Measurements from ENCODE around the gene ACTN3. TPM values are rescaled to one million over a fixed set of nuclear protein-coding genes. Genes with fewer than 3 reads are reported as not detected.

The ACTN3 gene
- total RNA-seq, 1 donor from 2014 or later = 156 TPM

DNA sequence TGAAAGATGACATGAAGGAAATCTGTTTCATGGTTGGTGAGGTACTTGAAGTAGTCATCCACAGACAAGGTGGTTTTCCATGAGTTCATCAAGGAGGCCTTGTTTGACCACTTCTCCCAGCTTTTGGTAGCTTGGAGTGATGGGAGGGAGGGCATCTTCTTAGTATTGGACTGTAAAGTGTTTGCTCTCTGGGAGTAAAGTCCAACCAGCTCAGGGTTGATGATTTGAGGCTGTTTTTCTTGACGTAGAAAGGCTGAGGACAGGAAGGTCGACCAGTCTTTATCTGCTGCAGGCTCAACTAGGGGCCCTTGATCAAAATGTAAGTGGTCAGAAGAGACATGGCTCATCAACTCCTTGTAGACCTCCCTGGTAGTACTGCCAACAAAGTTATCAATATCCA is 44.5 kb downstream of the ACTN3 start:
- Histone ChIP-seq H3K36me3 (ENCODE audit: control insufficient read depth in 3 of 3, insufficient read depth in 3 of 3, low read length in 3 of 3) (peaks cover 0 to 2% (median 0%) of the 10 kb centered on the region in 3 donors), H3K4me1 (ENCODE audit: control insufficient read depth in 3 of 3, insufficient read depth in 3 of 3, low read length in 3 of 3) (peaks cover 19 to 27% (median 22%) of the 10 kb centered on the region in 3 donors), H3K27ac (ENCODE audit: low read depth, low read length) (no peak overlapping the region), H3K9me3 (ENCODE audit: control insufficient read depth in 3 of 3, low read length in 3 of 3) (no peaks in the 10 kb centered on the region), H3K27me3 (ENCODE audit: control insufficient read depth in 3 of 3, insufficient read depth in 3 of 3, low read length in 3 of 3) (no peaks in the 10 kb centered on the region), H3K9ac (ENCODE audit: low read depth in 1 of 3, low read length in 3 of 3) (no peak overlapping the region), H3K4me3 (ENCODE audit: low read length in 3 of 3) (no peak overlapping the region)

DNA sequence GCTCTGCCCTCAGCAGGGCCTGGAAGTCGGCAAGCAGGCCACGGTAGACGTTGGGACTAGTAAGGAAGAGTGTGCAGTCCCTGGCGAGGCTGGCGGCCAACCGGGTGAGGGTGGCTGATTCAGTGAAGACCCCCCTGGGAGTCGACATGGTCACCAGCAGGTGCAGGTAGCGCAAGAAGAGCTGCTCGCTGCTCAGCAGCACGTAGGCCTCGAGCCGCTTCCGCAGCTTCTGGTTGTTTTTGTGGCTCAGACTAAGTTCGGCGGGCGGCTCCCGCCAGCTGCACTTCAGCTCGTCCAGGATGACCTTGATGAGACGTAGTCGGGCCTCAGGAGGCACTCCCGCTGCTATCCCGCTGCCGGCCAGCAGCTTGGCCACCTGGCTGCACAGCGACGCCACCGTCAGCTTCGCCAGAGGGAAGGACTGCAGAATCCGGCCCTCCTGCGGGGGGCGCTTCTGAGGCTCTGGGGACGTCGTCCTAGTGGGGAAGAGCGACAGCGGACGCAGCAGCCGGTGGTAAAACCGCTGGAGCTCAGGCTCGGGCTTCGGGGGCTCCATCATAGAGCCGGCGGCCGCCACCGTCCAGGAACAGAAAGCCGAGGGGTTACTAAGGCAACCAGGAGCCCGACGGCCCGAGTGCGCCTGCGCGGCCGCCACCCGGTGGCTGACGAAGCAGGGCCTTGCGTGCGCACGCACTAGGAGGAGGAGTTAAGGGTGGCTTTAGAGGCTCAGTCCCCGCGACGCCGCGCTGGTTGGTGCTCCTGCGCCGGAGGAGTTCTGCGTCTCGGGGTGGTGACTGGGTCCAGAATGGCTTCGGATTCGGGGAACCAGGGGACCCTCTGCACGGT is 46.0 kb downstream of the ACTN3 start, which contains the start of the genes CCDC87 and CCS:
Gene CCDC87, minus strand, starts transcription at position 607 of the 846 bp plus-strand sequence. Its CDS starts 48 bp downstream, at position 559.
Gene CCS, plus strand, starts transcription at position 729 of the 846 bp plus-strand sequence. Its CDS starts 77 bp downstream, at position 806.
- Histone ChIP-seq H3K36me3 (ENCODE audit: control insufficient read depth in 3 of 3, insufficient read depth in 3 of 3, low read length in 3 of 3) (peaks cover 0 to 2% (median 0%) of the 10 kb centered on the region in 3 donors), H3K9ac (ENCODE audit: low read depth in 1 of 3, low read length in 3 of 3) (peak within 1 kb of the TSS; percentile 88 to 97 (median 92)), H3K4me1 (ENCODE audit: control insufficient read depth in 3 of 3, insufficient read depth in 3 of 3, low read length in 3 of 3) (peaks cover 19 to 27% (median 22%) of the 10 kb centered on the region in 3 donors), H3K9me3 (ENCODE audit: control insufficient read depth in 3 of 3, low read length in 3 of 3) (no peaks in the 10 kb centered on the region), H3K27ac (ENCODE audit: low read depth, low read length) (peak within 1 kb of the TSS; percentile 81), H3K27me3 (ENCODE audit: control insufficient read depth in 3 of 3, insufficient read depth in 3 of 3, low read length in 3 of 3) (no peaks in the 10 kb centered on the region), H3K4me3 (ENCODE audit: low read length in 3 of 3) (peak within 1 kb of the TSS; percentile 86 to 95 (median 88))

DNA sequence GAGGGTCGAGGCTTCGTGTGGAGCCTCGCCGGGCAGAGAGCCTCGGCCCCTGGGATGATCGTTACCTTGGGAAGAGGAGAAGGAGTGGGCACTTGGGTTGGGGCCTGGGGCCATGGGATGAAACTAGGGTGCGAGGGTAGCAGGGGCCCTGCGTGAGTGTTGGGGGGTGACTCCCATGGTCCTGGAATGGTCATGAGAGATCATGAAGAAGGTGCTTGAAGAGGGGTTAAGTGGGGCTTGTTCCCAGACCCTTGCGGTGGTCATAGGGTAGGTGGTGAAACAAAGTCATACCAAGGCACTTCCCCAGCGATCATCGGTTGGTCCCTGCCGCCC is 46.6 kb downstream of the ACTN3 start:
- no peaks in the 10 kb centered on the region for H3K27me3 ChIP-seq (ENCODE audit: control insufficient read depth in 3 of 3, insufficient read depth in 3 of 3, low read length in 3 of 3)
- H3K4me3 ChIP-seq (ENCODE audit: low read length in 3 of 3) = peak overlapping the region; percentile 86 to 95 (median 88)

DNA sequence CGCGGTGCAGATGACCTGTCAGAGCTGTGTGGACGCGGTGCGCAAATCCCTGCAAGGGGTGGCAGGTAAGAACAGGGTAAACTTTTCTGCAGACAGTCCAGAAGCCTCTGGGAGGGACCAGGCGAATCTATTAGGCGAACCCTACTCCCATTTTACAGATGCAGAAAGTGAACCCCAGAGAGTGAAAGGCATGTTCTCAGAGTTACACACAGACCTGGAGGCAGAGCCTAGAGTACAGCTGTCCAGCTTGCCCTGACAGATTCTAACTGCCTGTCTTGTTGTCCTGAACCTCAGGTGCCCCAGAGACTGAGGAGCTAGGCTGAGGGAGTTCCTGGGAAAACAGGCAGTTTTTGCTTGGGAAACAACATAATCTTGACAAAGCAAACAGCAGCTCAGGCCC is 46.9 kb downstream of the ACTN3 start:
- no peaks in the 10 kb centered on the region for H3K9me3 ChIP-seq (ENCODE audit: control insufficient read depth in 3 of 3, low read length in 3 of 3)
- no peaks in the 10 kb centered on the region for H3K27me3 ChIP-seq (ENCODE audit: control insufficient read depth in 3 of 3, insufficient read depth in 3 of 3, low read length in 3 of 3)
- peaks cover 0 to 3% (median 0%) of the 10 kb centered on the region in 3 donors for H3K36me3 ChIP-seq (ENCODE audit: control insufficient read depth in 3 of 3, insufficient read depth in 3 of 3, low read length in 3 of 3)
- H3K4me1 ChIP-seq (ENCODE audit: control insufficient read depth in 3 of 3, insufficient read depth in 3 of 3, low read length in 3 of 3) = peaks cover 19 to 27% (median 22%) of the 10 kb centered on the region in 3 donors
- H3K27ac ChIP-seq (ENCODE audit: low read depth, low read length) = peak overlapping the region; percentile 81
- H3K4me3 ChIP-seq (ENCODE audit: low read length in 3 of 3) = peak overlapping the region; percentile 86 to 95 (median 88)
- H3K9ac ChIP-seq (ENCODE audit: low read depth in 1 of 3, low read length in 3 of 3) = peak overlapping the region; percentile 88 to 97 (median 92)

More for the DNA sequence above, 46.6 kb downstream of the ACTN3 start:
- Histone ChIP-seq H3K9me3 (ENCODE audit: control insufficient read depth in 3 of 3, low read length in 3 of 3) (no peaks in the 10 kb centered on the region), H3K36me3 (ENCODE audit: control insufficient read depth in 3 of 3, insufficient read depth in 3 of 3, low read length in 3 of 3) (peaks cover 0 to 2% (median 0%) of the 10 kb centered on the region in 3 donors), H3K9ac (ENCODE audit: low read depth in 1 of 3, low read length in 3 of 3) (peak overlapping the region; percentile 88 to 97 (median 92)), H3K4me1 (ENCODE audit: control insufficient read depth in 3 of 3, insufficient read depth in 3 of 3, low read length in 3 of 3) (peaks cover 19 to 27% (median 22%) of the 10 kb centered on the region in 3 donors), H3K27ac (ENCODE audit: low read depth, low read length) (peak overlapping the region; percentile 81)

DNA sequence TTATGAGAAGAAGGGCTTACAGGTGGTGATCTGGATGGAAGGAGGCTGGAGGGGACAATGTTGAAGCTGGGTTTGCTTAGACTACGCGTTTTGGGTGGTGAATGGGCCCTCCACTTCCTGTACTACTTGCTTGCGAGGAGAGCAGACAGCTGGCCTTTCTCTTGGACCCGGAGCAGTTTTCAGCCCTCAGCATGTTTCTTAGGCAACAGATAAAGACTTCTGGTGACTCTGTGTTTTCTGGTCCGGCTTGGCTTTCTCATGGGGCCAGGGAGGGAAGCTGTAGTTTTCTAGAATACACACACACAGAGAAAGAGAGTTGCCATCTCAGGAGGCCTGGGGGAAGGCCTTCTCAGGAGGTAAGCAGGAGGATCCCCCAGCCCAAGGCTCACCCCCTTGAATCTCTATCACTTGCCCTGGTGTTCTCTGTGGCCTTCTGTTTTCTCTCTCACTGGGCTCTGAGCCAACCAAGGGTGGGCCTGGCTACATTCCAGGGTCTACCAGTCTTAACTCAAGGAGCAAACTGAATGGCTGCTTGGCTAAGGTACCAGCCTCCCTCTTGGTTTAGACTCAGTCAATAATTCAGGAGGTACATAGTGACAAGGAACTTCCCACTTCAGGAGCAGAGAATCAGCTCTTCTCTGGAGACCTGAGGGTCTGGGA is 48.7 kb downstream of the ACTN3 start:
- H3K36me3 ChIP-seq (ENCODE audit: control insufficient read depth in 3 of 3, insufficient read depth in 3 of 3, low read length in 3 of 3) = peaks cover 10 to 19% (median 15%) of the 10 kb centered on the region in 3 donors
- peaks cover 19 to 30% (median 22%) of the 10 kb centered on the region in 3 donors for H3K4me1 ChIP-seq (ENCODE audit: control insufficient read depth in 3 of 3, insufficient read depth in 3 of 3, low read length in 3 of 3)
- H3K9ac ChIP-seq (ENCODE audit: low read depth in 1 of 3, low read length in 3 of 3) = peak overlapping the region in 1 of 3 donors; percentile 25
- H3K9me3 ChIP-seq (ENCODE audit: control insufficient read depth in 3 of 3, low read length in 3 of 3) = no peaks in the 10 kb centered on the region
- H3K27me3 ChIP-seq (ENCODE audit: control insufficient read depth in 3 of 3, insufficient read depth in 3 of 3, low read length in 3 of 3) = no peaks in the 10 kb centered on the region
- H3K27ac ChIP-seq (ENCODE audit: low read depth, low read length) = no peak overlapping the region
- H3K4me3 ChIP-seq (ENCODE audit: low read length in 3 of 3) = no peak overlapping the region

DNA sequence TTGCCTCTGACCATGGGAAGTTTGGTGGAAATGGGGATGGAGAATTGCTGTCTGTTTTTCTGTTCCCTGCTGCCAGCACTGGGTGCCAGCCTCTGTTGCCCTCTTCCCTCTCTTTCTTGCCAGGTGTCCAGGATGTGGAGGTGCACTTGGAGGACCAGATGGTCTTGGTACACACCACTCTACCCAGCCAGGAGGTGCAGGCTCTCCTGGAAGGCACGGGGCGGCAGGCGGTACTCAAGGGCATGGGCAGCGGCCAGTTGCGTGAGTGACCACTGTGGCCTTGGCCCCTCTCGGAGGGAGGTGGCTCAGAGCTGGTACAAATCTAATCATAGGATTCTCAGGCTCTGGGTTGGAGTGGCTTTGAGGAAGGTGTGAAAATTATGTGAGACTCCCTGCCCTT is 52.3 kb downstream of the ACTN3 start:
- peaks cover 10 to 25% (median 18%) of the 10 kb centered on the region in 3 donors for H3K4me1 ChIP-seq (ENCODE audit: control insufficient read depth in 3 of 3, insufficient read depth in 3 of 3, low read length in 3 of 3)
- no peak overlapping the region for H3K4me3 ChIP-seq (ENCODE audit: low read length in 3 of 3)
- peaks cover 16 to 26% (median 19%) of the 10 kb centered on the region in 3 donors for H3K36me3 ChIP-seq (ENCODE audit: control insufficient read depth in 3 of 3, insufficient read depth in 3 of 3, low read length in 3 of 3)
- H3K9ac ChIP-seq (ENCODE audit: low read depth in 1 of 3, low read length in 3 of 3) = no peak overlapping the region
- H3K27me3 ChIP-seq (ENCODE audit: control insufficient read depth in 3 of 3, insufficient read depth in 3 of 3, low read length in 3 of 3) = no peaks in the 10 kb centered on the region
- H3K27ac ChIP-seq (ENCODE audit: low read depth, low read length) = no peak overlapping the region
- H3K9me3 ChIP-seq (ENCODE audit: control insufficient read depth in 3 of 3, low read length in 3 of 3) = no peaks in the 10 kb centered on the region

DNA sequence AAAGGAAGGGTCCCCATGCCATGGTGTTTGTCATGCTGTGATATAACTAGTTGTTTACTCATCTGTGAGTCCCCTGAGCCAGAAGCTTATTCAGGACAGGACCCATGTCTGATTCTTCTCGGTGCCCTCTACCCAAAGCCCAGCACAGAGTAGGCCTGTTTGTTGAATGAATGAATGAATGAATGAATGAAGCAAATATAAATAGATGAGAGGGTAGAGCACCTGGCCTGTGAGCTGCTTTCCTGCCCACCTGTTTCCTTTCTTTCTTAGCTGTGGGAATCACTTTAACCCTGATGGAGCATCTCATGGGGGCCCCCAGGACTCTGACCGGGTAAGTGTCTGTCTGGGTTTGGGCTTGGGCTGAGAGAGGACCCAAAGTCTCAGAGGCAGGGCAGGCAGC is 53.5 kb downstream of the ACTN3 start:
- Histone ChIP-seq H3K4me1 (ENCODE audit: control insufficient read depth in 3 of 3, insufficient read depth in 3 of 3, low read length in 3 of 3) (peaks cover 6 to 18% (median 12%) of the 10 kb centered on the region in 3 donors), H3K36me3 (ENCODE audit: control insufficient read depth in 3 of 3, insufficient read depth in 3 of 3, low read length in 3 of 3) (peaks cover 24 to 34% (median 28%) of the 10 kb centered on the region in 3 donors), H3K27me3 (ENCODE audit: control insufficient read depth in 3 of 3, insufficient read depth in 3 of 3, low read length in 3 of 3) (no peaks in the 10 kb centered on the region), H3K27ac (ENCODE audit: low read depth, low read length) (no peak overlapping the region), H3K9me3 (ENCODE audit: control insufficient read depth in 3 of 3, low read length in 3 of 3) (no peaks in the 10 kb centered on the region), H3K4me3 (ENCODE audit: low read length in 3 of 3) (no peak overlapping the region), H3K9ac (ENCODE audit: low read depth in 1 of 3, low read length in 3 of 3) (no peak overlapping the region)

DNA sequence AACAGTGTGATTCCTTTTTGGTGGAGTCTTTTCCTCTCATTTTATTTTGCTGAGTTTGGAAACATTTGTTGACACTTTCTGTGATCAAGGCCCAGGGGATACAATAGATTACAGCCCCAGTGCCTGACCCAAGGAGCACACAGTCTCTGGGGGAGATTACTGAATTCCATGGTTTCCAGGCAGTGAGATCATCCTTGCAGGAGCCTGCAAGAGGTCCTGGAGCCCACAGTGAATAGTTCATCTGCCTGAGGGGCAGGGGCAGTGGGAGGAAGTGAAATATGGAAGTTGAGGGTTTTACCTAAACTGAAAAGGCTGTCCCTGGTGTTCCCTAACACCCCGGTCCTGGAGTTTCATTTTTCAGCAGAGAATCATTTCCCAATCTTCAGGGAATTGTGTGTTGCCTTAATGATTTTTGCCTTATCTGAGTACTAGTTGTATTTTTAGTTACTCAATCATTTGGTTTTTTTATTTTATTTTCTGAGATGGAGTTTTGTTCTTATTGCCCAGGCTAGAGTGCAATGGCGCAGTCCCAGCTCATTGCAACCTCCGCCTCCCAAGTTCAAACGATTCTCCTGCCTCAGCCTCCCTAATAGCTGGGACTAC is 54.0 kb downstream of the ACTN3 start:
- H3K4me1 ChIP-seq (ENCODE audit: control insufficient read depth in 3 of 3, insufficient read depth in 3 of 3, low read length in 3 of 3) = peaks cover 6 to 18% (median 10%) of the 10 kb centered on the region in 3 donors
- no peak overlapping the region for H3K27ac ChIP-seq (ENCODE audit: low read depth, low read length)
- H3K27me3 ChIP-seq (ENCODE audit: control insufficient read depth in 3 of 3, insufficient read depth in 3 of 3, low read length in 3 of 3) = no peaks in the 10 kb centered on the region
- H3K9me3 ChIP-seq (ENCODE audit: control insufficient read depth in 3 of 3, low read length in 3 of 3) = no peaks in the 10 kb centered on the region
- H3K9ac ChIP-seq (ENCODE audit: low read depth in 1 of 3, low read length in 3 of 3) = no peak overlapping the region
- no peak overlapping the region for H3K4me3 ChIP-seq (ENCODE audit: low read length in 3 of 3)
- peaks cover 29 to 36% (median 33%) of the 10 kb centered on the region in 3 donors for H3K36me3 ChIP-seq (ENCODE audit: control insufficient read depth in 3 of 3, insufficient read depth in 3 of 3, low read length in 3 of 3)

DNA sequence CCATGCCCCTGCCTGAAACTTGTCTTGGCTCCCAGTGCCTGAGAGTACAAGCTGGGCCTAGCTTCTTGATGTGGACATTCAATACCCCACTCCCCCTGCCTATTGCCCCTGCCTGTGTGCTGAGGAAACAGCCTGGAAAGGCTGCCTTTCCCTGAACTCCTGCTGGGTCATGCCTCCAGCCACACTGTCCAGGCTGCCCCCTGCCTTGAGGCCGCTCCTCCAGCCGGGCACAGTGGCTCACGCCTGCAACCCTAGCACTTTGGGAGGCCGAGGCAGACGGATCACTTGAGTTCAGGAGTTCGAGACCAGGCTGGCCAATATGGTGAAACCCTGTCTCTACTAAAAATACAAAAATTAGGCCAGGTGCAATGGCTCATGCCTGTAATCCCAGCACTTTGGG is 56.4 kb downstream of the ACTN3 start:
- no peak overlapping the region for H3K27ac ChIP-seq (ENCODE audit: low read depth, low read length)
- H3K9ac ChIP-seq (ENCODE audit: low read depth in 1 of 3, low read length in 3 of 3) = no peak overlapping the region
- H3K27me3 ChIP-seq (ENCODE audit: control insufficient read depth in 3 of 3, insufficient read depth in 3 of 3, low read length in 3 of 3) = no peaks in the 10 kb centered on the region
- H3K36me3 ChIP-seq (ENCODE audit: control insufficient read depth in 3 of 3, insufficient read depth in 3 of 3, low read length in 3 of 3) = peaks cover 37 to 45% (median 41%) of the 10 kb centered on the region in 3 donors
- H3K4me3 ChIP-seq (ENCODE audit: low read length in 3 of 3) = no peak overlapping the region
- no peaks in the 10 kb centered on the region for H3K9me3 ChIP-seq (ENCODE audit: control insufficient read depth in 3 of 3, low read length in 3 of 3)
- peaks cover 6 to 18% (median 10%) of the 10 kb centered on the region in 3 donors for H3K4me1 ChIP-seq (ENCODE audit: control insufficient read depth in 3 of 3, insufficient read depth in 3 of 3, low read length in 3 of 3)

All from skeletal muscle tissue (tissue), 4 donors.